ENCODE results near the gene C1orf198.
"Not testable (repeated sequence)": the region's sequence is repeated elsewhere in the genome, so short reads cannot be mapped to it uniquely, and the experiment has no call there.

C1orf198 gene

GRCh38 chr1:230853731-230854130 lies 14.6 kb downstream of the C1orf198 start:
- no peak overlapping the region for H3K27ac ChIP-seq
- no peak for TF ChIP-seq CTCF (conservative IDR thresholded peaks at IDR 0.05)

- no peak for TF ChIP-seq CTCF (conservative IDR thresholded peaks at IDR 0.05)
- no peak overlapping the region for H3K27ac ChIP-seq
These were observed 15.4 kb downstream of the C1orf198 start for GRCh38 chr1:230852959-230853358.

GRCh38 chr1:230851291-230851691 lies 17.0 kb downstream of the C1orf198 start:
- H3K27ac ChIP-seq = no peak overlapping the region
- TF ChIP-seq CTCF (conservative IDR thresholded peaks at IDR 0.05) = no peak

GRCh38 chr1:230850547-230850946 lies 17.8 kb downstream of the C1orf198 start:
- TF ChIP-seq CTCF (conservative IDR thresholded peaks at IDR 0.05) = no peak
- H3K27ac ChIP-seq = no peak overlapping the region; the same call in 1 of the 2 replicates

- no peak for TF ChIP-seq CTCF (conservative IDR thresholded peaks at IDR 0.05)
- peak overlapping the region; percentile 24; the same call in 1 of the 2 replicates for H3K27ac ChIP-seq
These were observed 18.7 kb downstream of the C1orf198 start for GRCh38 chr1:230849451-230850224.

- no peak overlapping the region for H3K27ac ChIP-seq
- TF ChIP-seq CTCF (conservative IDR thresholded peaks at IDR 0.05) = no peak
These were observed 20.1 kb downstream of the C1orf198 start for GRCh38 chr1:230848235-230848634.

- not testable (repeated sequence) for H3K27ac ChIP-seq
These were observed 23.1 kb downstream of the C1orf198 start for GRCh38 chr1:230845184-230845583.

- H3K27ac ChIP-seq = no peak overlapping the region
- TF ChIP-seq CTCF (conservative IDR thresholded peaks at IDR 0.05) = no peak
These were observed 23.8 kb downstream of the C1orf198 start for GRCh38 chr1:230844561-230844960.
